ENCODE data around the gene RTN4R. TPM values are rescaled to one million over a fixed set of nuclear protein-coding genes. Genes with fewer than 3 reads are reported as not detected.

Gene RTN4R
- total RNA-seq, 1 experiment from 2014 or later, result 9.6 TPM

GRCh38 chr22:20296598-20296997 is 28.5 kb upstream of the RTN4R start:
- no TSS peak for BruUV-seq (replicated peaks)
- intact Hi-C loops (cut with micrococcal nuclease; ENCODE audit: unreplicated experiment), result loop anchor here (10.0 kb wide), 1 partner anchor 322 kb away; no protein-coding TSS in a partner anchor
- H3K4me3 ChIP-seq (ENCODE audit: low read depth, low read length, poor library complexity, severe bottlenecking), result no peak overlapping the region
- no peaks in the 10 kb centered on the region for H3K27me3 ChIP-seq (replicated peaks; ENCODE audit: insufficient read depth, low read depth, low read length, poor library complexity)
- no peaks in the 10 kb centered on the region for H3K9me3 ChIP-seq (ENCODE audit: low read depth, low read length, poor library complexity, severe bottlenecking)
- DNase-seq (ENCODE audit: low spot score), result no peak
- no peak overlapping the region for H3K27ac ChIP-seq (ENCODE audit: low read depth, low read length, poor library complexity, severe bottlenecking)
- ChIA-PET CTCF (no interaction called here), POLR2A (ENCODE audit: low non-redundant PET) (no interaction called here)
- TF ChIP-seq CTCF (conservative IDR thresholded peaks at IDR 0.05; ENCODE audit: low read depth, low read length) (no peak), EZH2 (IDR thresholded peaks at IDR 0.05; ENCODE audit: borderline replicate concordance, low read depth, low read length, poor library complexity, severe bottlenecking) (no peak)
- no peaks in the 10 kb centered on the region for H3K36me3 ChIP-seq (ENCODE audit: insufficient read depth, low read length, poor library complexity, severe bottlenecking)
- no peaks in the 10 kb centered on the region for H3K4me1 ChIP-seq (ENCODE audit: insufficient read depth, low read length, poor library complexity, severe bottlenecking)

- Histone ChIP-seq H3K36me3 (ENCODE audit: insufficient read depth, low read length, poor library complexity, severe bottlenecking) (no peaks in the 10 kb centered on the region), H3K27me3 (replicated peaks; ENCODE audit: insufficient read depth, low read depth, low read length, poor library complexity) (no peaks in the 10 kb centered on the region), H3K4me3 (ENCODE audit: low read depth, low read length, poor library complexity, severe bottlenecking) (no peak overlapping the region), H3K27ac (ENCODE audit: low read depth, low read length, poor library complexity, severe bottlenecking) (no peak overlapping the region), H3K9me3 (ENCODE audit: low read depth, low read length, poor library complexity, severe bottlenecking) (no peaks in the 10 kb centered on the region), H3K4me1 (ENCODE audit: insufficient read depth, low read length, poor library complexity, severe bottlenecking) (no peaks in the 10 kb centered on the region)
- DNase-seq (ENCODE audit: low spot score), result no peak
- ChIA-PET CTCF (no interaction called here), POLR2A (ENCODE audit: low non-redundant PET) (no interaction called here)
- no peak for TF ChIP-seq EZH2 (IDR thresholded peaks at IDR 0.05; ENCODE audit: borderline replicate concordance, low read depth, low read length, poor library complexity, severe bottlenecking)
- BruUV-seq (replicated peaks), result no TSS peak
- intact Hi-C loops (cut with micrococcal nuclease; ENCODE audit: unreplicated experiment), result loop anchor here (10.0 kb wide), 1 partner anchor 321 kb away; no protein-coding TSS in a partner anchor
Observed at GRCh38 chr22:20295262-20296064, 27.3 kb upstream of the RTN4R start.

- ChIA-PET POLR2A (ENCODE audit: low non-redundant PET) (no interaction called here), CTCF (no interaction called here)
- no peaks in the 10 kb centered on the region for H3K9me3 ChIP-seq (ENCODE audit: low read depth, low read length, poor library complexity, severe bottlenecking)
- no TSS peak for BruUV-seq (replicated peaks)
- H3K4me3 ChIP-seq (ENCODE audit: low read depth, low read length, poor library complexity, severe bottlenecking), result no peak overlapping the region
- H3K4me1 ChIP-seq (ENCODE audit: insufficient read depth, low read length, poor library complexity, severe bottlenecking), result no peaks in the 10 kb centered on the region
- TF ChIP-seq CTCF (conservative IDR thresholded peaks at IDR 0.05; ENCODE audit: low read depth, low read length) (no peak), EZH2 (IDR thresholded peaks at IDR 0.05; ENCODE audit: borderline replicate concordance, low read depth, low read length, poor library complexity, severe bottlenecking) (no peak)
- intact Hi-C loops (cut with micrococcal nuclease; ENCODE audit: unreplicated experiment), result loop anchor here (10.0 kb wide), 1 partner anchor 318 kb away; no protein-coding TSS in a partner anchor
- no peaks in the 10 kb centered on the region for H3K27me3 ChIP-seq (replicated peaks; ENCODE audit: insufficient read depth, low read depth, low read length, poor library complexity)
- no peaks in the 10 kb centered on the region for H3K36me3 ChIP-seq (ENCODE audit: insufficient read depth, low read length, poor library complexity, severe bottlenecking)
- no peak overlapping the region for H3K27ac ChIP-seq (ENCODE audit: low read depth, low read length, poor library complexity, severe bottlenecking)
- no peak for DNase-seq (ENCODE audit: low spot score)
Observed at GRCh38 chr22:20292673-20293232, 24.6 kb upstream of the RTN4R start.

Data from A673 (cell line).